ENCODE data around the gene CTF1. TPM values are rescaled to one million over a fixed set of nuclear protein-coding genes. Genes with fewer than 3 reads are reported as not detected.
A peak's percentile ranks its signal among the peaks of the same experiment; 100 is the strongest.
"Not testable (repeated sequence)": the region's sequence is repeated elsewhere in the genome, so short reads cannot be mapped to it uniquely, and the experiment has no call there.

The CTF1 gene, protein sequence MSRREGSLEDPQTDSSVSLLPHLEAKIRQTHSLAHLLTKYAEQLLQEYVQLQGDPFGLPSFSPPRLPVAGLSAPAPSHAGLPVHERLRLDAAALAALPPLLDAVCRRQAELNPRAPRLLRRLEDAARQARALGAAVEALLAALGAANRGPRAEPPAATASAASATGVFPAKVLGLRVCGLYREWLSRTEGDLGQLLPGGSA
- 4.2 and 5.6 TPM in 2 replicates for total RNA-seq
- 10.2 TPM for polyA plus RNA-seq (2012)

DNA sequence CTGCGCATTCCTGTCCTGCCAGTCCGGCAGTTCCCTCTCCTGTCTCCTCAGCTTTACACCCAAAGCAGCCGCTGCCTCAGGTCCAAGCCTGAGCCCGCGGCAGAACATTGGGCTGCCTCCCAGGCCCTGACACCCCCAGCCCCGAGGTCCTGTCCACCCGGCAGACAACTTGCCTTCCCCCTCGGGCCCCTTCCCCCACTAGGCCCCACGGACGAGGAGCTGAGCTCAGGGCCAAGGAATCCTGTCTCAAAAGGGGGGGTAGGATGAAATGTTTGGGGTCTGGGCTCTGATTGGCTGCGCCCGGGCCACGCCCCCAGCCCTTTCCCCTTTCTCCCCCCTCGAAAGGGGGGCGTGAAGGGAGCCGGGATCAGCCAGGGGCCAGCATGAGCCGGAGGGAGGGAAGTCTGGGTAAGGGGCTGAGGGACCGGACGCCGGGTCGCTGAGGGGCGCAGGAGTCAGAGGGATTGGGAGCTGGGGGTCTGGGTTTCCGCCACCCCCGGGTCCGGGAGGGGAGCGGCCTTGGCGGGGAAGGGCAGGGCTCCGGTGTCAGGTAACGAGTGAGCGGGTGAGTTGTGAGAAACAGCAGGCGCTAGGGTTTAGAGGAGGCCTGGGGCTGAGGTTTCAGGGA lies at the start of gene CTF1:
TSS of gene CTF1 (plus strand) at position 354 of the 628 bp plus-strand sequence. CDS start at position 384, 30 bp downstream.
- DNase-seq (ENCODE audit: low read depth) = peak; percentile 88

DNA sequence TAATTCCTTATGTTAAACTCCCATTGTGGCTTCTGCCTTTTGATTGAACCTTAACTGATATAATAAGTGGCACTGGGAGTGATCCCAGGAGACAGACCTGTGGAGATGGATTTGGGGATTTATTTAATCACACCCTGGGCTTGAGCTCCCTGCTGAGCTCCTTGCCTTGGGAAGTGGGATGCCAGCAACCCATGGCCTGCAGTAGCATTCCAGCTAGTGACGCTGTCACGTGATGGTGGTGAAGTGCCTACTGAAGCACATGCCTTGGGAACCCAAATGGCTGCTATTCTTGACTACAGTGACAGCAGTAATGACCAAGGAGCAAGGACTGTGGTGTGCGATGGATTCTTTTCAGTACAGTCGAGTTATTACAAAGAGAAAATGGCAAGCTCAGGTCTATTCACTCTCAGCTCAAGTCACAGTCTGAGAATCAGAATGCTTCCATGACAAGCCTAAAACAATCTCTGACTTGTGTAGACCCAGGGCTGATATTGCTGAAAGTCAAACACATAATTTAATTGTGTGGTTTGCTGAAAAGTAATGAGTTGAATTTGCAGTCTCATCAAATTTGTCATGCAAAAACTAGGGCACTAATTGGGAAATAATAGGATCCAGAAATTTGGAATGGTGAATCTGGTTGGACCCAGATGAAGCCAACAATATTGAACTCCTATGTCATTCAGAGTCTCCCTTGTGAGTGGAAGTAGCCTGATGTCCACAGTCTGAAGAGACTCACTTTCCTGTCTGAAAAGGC lies 49.6 kb upstream of the CTF1 start:
- DNase-seq (ENCODE audit: low read depth) = peak; percentile 88

DNA sequence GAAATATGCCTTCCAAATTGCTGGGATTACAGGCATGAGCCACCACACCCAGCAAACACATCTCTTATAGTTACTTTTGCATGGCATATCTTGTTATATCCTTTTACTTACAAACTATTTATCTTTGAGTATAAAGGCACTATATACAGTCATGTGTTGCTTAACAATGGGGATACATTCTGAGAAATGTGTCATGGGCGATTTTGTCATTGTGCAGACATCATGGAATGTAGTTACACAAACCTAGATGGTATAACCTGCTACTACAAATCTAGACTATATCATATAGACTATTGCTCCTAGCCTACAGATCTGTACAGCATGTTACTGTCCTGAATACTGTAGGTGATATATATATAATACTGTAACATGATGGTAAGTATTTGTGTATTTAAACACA lies 46.2 kb upstream of the CTF1 start:
- DNase-seq (ENCODE audit: low read depth) = no peak

DNA sequence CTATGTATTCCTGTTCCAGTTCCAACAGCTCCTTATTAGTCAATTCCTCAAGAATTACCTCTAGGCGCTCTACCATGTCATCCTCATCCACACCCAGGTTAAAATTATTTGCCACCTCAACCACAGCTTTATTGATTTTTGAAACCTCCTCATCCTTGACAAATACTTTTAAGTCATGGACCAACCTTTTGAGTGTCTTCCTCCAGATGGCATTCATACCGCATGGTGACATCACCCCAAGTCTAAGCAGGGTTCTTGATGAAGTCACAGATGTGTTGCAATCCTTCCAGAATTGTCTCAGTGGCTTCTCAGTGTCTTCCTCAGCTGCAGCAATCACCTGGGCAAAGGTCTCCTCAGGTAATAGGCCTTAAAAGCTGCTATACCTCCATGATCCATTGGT lies 42.7 kb upstream of the CTF1 start:
- DNase-seq (ENCODE audit: low read depth) = no peak

DNA sequence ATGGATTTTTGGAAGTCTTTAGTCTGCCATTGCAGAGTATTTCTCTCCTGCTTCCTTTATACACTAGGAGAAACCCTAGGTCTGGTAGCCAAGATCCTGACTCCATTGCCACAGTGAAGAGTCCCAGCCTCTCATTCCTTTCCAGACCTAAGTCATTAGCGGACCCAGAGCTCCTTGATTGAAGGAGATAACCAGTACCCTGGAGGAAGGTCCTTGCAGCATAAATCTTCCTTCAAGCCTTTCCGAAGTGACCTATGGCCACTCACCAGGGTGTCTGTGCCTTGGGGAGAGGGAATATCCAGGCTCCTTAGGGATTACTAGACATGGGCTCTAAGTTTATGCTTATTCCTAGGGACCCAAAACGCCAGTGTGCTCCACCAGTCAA lies 38.3 kb upstream of the CTF1 start:
- DNase-seq (ENCODE audit: low read depth) = no peak

DNA sequence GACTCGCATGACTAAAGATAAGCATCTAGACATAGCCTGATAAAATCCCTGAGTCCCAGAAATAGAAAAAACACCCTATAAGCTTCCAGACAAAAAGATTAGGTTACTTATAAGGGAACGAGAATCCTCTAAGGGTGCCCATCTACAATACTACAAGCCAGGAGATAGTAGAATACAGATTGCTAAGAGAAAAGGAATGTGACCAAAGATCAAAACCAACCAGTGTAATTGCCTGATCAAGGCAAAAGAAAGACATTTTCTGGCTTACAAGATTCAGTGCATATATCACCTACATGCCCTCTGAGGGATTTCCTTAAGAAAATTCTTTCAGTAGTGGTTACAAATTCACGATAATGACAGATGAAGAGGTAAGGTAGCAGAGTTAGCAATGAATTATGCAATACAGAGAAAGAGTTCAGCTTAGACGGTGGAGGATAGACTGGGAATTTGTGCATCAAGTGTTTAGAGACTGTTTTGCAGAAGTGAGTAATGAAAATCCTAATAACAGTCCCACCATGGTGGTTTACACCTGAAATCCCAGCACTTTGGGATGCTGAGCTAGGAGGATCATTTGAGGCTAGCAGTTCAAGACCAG lies 37.5 kb upstream of the CTF1 start:
- no peak for DNase-seq (ENCODE audit: low read depth)

DNA sequence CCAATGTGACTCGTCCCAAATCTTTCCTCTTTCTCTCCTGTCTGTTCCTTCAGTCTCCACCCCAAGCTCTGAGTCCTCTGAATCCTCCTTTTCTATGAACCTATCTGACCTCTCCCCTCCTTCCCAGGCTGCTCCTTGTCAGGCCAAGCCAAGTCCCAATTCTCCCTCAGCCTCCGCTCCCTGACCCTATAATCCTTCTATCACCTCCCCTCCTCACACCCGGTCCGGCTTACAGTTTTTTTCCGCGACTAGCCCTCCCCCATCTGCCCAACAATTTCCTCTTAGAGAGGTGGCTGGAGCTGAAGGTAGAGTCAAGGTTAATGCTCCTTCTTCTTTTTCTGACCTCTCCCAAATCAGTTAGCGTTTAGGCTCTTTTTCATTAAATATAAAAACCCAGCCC lies 35.7 kb upstream of the CTF1 start:
- DNase-seq (ENCODE audit: low read depth) = not testable (repeated sequence)

DNA sequence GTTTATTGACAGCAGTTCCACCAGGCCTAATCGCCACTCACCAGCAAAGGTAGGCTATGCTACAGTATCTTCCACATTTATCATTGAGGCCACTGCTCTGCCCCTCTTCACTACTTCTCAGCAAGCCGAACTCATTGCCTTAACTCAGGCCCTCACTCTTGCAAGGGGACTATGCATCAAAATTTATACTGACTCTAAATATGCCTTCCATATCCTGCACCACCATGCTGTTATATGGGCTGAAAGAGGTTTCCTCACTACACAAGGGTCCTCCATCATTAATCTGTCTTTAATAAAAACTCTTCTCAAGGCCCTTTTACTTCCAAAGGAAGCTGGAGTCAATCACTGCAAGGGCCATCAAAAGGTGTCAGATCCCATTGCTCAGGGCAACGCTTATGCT lies 33.2 kb upstream of the CTF1 start:
- not testable (repeated sequence) for DNase-seq (ENCODE audit: low read depth)

DNA sequence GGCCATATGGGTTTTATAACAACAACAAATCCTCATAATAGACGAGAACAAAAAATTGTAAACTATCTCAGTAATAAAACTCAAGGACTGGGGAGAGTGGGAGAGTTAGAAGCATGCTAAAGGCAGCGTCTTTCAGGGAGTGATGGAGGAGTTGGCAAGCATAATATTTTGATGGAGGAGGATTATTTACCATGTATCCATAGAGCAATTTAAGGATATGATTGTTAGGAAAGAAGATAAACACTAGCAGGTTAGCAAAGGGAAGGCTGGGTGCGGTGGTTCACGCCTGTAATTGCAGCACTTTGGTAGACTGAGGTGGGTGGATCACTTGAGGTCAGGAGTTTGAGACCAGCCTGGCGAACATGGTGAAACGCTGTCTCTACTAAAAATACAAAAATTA lies 30.4 kb upstream of the CTF1 start:
- DNase-seq (ENCODE audit: low read depth) = no peak

DNA sequence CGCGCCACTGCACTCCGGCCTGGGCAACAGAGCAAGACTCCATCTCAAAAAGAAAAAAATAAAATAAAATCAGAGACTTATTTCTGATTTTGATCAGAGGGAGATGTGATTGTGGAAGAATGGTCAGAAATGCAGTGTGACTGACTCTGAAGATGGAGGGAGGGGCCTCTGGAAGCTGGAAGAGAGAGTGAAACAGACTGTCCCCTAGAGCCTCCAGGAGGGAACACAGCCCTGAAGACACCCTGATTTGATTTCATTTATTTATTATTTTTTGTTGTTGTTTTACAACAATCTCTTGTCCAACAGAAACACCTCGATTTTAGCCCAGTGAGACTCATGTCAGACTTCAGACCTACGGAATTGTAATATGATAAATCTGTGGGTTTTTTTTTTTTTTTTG lies 28.7 kb upstream of the CTF1 start:
- no peak for DNase-seq (ENCODE audit: low read depth)

DNA sequence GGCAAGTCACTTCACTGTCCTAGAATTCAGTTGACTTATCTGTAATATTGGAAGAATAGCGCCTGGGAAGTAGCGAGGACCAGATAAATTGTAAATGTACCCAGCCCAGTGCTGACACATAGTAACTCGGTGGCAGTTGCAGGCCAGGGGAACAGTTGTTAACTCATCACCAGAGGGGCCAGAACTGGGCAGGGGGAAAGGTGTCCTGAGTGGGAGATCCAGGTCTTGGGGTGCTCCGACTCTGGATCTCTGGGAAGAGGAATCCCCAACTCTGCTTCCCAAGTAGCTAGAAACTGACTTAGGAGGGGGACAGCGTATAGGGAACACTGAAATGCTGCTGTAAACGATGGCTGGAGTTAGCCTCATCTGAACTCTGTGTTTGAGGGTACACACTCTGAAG lies 25.5 kb upstream of the CTF1 start:
- no peak for DNase-seq (ENCODE audit: low read depth)

DNA sequence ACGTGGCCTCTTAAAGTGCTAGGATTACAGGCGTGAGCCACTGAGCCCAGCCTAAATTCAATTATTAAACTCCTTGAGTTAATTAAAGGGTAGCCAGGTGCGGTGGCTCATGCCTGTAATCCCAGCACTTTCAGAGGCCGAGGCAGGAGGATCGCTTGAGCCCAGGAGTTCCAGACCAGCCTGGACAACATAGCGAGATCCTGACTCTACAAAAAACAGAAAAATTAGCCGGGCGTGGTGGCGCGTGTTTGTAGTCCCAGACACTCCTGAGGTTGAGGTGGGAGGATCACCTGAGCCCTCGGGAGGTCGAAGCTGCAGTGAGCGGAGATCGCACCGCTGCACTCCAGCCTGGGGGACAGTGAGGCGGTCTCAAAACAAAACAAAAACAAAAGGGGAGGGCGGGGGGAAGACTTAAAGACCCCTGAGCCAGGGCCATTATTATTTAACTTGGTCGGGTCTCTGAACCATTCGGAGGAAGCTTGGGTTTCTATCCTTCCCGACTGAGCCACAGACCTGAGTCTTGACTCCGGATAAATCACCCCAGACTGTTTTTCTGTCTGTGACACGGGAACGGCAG lies 22.1 kb upstream of the CTF1 start:
- DNase-seq (ENCODE audit: low read depth) = no peak

DNA sequence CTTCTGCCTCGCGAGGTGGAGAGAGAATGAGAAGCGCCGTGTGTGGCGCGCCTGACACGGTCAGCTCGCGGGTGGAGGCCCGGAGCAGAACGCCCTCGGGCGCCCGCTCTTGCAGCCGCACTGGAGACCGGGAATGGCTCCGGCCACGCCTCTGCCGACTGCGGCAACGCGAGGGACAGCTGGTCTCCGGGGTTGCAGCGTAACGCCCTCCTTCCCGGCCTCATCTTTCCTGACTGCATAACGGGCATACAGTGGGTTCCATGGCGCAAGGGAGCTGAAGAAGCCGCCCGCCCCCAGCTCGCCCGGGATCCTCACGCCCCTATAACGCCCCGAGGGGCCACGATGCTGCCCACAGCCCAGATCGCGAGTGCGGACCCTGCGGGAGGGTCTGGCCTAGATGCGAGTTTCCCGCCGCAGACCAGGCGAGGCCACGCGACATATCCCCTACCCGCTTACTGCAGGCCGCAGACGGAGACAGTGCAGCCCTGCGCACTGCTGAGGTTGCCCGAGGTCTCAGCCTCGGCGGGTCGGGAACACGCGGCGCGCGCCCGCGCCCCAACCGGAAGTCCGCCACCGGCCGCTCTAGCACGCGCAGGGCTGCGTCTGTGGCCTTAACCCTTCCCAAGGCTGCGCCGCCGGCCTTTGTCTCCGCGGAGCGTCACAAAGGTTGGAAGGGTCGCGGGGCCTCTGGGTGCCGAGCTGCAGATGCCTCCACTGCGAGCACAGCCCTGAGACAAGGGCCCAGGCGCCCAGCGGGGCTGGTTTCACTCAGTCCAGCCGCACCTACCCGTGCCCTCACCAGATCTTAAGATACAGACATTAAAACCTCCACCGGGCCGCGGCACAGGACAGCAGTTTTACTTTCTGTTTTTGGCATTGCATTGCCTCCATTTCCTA lies 21.3 kb upstream of the CTF1 start:
- peak; percentile 93 for DNase-seq (ENCODE audit: low read depth)

DNA sequence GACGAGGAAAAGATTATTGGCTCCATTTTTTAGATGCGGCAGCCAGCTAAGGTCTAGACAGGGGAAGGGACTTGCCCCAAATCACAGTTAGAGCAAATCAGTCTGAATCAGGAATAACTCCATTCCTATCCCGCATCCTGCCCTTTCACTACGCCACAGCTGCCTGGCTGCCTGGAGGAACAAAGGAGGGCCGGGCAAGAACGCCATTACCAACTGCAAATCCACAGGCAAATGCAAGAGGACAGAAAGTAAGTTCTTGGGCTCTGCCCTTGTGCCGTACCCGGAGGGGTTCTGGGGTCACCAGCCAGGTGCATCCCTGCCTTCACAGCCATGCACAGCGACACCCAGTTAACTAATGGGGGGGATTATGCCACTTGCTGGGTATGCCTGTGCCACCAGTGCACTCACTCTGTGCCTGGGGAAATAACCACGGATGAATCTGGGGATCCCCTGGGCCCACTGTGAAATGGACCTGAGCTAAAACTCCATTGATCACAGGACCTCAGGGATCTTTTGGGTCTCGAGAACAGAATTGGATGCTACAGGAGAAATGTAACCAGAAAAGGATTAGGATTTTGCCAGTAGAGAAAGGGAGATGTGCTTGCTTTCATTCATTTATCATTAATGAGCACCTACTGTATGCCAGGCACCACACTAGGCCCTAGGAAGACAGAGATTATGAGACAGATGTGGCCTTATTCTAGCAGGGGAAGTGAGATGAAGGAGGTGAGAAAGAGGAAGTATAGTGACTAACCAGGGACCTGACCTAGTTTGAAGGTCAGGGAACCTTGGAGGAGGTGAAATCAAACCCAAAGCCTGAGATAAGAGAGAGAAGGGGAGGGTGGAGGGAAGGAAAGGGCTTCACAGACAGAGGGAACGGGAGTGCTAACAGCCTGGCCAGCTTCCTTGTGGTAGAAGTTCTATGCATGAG lies 20.3 kb upstream of the CTF1 start:
- peak; percentile 32 for DNase-seq (ENCODE audit: low read depth)

DNA sequence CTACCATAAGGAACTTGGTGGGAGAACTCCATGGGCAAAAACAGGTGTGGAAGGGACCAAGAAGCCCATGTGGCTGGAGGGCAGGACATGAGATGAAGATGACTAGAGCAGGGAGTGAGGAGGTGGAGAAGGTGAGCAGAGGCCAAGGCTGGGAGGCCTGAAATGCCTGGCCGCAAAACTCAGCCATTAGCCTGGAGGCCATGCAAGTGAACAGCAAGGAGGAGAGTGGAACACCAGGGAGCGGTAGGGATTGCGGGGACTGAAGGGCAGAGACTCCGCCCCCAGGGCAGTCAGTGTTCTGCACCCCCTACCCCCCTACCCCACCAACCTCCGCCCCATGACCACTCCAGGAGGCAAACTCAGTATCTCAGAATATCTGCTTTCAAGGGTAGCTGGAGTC lies 19.5 kb upstream of the CTF1 start:
- peak; percentile 30 for DNase-seq (ENCODE audit: low read depth)

DNA sequence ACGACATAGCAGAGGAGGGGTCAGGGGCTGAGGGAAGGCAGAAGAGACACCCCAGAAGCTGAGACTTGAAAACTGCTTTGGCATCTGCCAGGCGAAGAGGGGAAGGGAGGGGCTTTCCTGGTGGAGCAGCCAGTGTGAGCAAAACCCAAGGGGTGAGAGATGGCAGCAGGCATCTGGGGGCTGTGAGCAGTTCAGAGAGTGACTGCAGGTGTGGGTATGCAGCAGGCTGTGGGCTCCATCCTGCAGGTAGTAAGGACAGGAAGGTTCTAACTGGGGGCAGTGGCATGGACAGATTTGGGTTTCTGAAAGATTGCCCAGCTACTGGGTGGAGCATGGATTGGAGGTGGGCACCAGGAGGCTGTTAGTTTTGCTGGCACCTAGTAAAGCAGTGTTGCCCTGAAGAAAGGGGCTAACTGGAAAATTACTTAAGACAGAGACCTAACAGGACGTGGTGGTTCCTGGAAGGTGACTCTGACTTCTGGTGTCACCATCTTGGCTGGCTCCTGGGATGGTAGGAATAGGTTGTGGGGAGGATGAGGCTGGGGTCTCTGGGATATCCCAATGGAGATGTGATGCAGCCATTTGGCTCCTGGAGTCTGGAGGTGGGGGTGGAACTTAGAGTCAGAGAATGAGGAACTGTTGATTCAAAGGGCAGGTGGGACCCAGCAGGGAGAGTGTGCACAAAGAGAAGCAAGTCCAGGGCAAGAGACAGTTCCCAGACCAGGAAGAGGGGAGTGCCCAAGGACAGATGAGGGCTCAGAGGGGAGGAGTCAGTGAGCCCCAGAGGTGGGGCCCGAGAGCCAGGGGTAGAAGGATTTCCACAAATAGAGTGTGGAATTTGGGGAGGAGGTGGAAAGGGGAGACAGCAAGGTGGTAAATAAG lies 13.7 kb upstream of the CTF1 start:
- no peak for DNase-seq (ENCODE audit: low read depth)

DNA sequence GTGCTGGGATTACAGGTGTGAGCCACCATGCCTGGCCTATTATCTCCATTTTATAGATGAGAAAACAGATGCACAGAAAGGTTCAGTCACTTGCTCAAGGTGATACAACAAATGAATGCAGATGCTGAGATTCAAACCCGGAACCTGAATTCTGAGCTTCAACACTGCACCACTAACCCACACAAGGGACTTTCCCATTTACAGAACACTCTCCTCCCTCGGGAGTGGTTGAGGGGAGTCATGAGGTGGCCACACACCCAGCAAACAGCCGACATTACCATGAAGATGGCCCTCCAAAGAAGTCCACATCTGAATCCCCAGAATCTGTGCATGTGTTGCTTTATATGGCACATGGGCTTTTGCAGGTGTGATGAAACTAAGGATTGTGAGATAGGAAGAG lies 11.7 kb upstream of the CTF1 start:
- DNase-seq (ENCODE audit: low read depth) = no peak

DNA sequence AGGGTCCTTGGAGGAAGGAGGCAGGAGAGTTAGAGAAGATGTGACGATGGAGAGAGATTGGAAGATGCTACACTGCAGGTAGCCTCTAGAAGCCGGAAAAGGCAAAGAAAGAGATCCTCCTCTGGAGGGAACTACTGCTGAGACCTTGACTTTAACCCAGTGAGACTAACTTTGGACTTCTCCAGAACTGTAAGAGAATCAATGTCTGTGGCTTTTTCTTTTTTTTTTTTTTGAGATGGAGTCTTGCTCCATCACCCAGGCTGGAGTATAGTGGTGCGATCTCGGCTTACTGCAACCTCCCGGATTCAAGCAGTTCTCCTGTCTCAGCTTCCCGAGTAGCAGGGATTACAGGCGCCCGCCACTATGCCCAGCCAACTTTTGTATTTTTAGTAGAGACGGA lies 11.2 kb upstream of the CTF1 start:
- no peak for DNase-seq (ENCODE audit: low read depth)

DNA sequence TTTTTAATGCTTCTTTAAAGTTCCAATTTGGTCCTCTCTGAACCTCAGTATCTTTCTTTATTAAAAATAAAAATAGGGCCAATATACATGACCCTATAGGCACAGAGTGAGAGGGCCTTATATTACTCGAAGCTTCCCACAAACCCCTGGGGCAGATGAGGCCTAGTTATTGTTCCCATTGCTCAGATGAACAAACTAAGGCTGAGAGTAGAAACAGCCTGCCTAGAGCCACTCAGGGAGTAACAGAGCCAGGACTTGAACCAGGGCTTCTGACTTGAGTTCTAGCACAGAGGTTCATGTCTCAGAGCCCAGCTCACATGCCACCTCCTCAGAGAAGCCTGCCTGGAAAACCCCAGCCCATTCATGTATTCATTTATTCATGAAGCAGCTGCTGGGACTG lies 10.3 kb upstream of the CTF1 start:
- no peak for DNase-seq (ENCODE audit: low read depth)
